ENCODE results near the gene TTC14. TPM values are rescaled to one million over a fixed set of nuclear protein-coding genes. Genes with fewer than 3 reads are reported as not detected.
"Not testable (repeated sequence)": the region's sequence is repeated elsewhere in the genome, so short reads cannot be mapped to it uniquely, and the experiment has no call there.

Gene TTC14
- total and polyA plus RNA-seq, 2 of the 13 experiments (the other 11 are each of a cell fraction or from before 2014, with no cell fraction given) = 28.1 to 35.9 TPM

DNA sequence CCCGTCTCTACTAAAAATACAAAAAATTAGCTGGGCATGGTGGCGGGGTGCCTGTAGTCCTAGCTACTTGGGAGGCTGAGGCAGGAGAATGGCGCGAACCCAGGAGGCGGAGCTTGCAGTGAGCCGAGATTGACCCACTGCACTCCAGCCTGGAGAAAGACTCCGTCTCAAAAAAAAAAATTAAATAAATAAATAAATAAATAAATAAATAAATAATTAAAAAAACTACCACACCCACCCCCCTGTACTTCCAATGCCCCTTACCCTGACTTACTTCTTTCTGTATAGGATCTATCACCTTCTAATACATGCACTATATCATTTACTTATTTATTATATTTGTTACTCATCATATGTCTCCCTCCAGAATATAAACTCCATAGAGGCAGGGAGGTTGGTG lies 8.3 kb upstream of the TTC14 start:
- DNase-seq (ENCODE audit: low spot score); H3K9ac ChIP-seq (ENCODE audit: insufficient read depth, low read depth, low read length); BruUV-seq (replicated peaks); H3K9me3 ChIP-seq (ENCODE audit: low read length); H3K79me2 ChIP-seq (ENCODE audit: insufficient read depth, low read length); H3K36me3 ChIP-seq (replicated peaks in 1 of 2; ENCODE audit: control insufficient read depth in 1 of 2, insufficient read depth in 2 of 2, low read length in 2 of 2); CTCF ChIA-PET (ENCODE audit: low intra/inter-chr PET ratio, low total read pairs); H3K4me2 ChIP-seq (ENCODE audit: low read depth, low read length); intact Hi-C loops (cut with micrococcal nuclease; ENCODE audit: unreplicated experiment); H3K4me1 ChIP-seq (ENCODE audit: insufficient read depth, low read length); H3K4me3 ChIP-seq (replicated peaks in 1 of 3; ENCODE audit: insufficient read depth in 1 of 3, low read depth in 2 of 3, low read length in 3 of 3); H3K27ac ChIP-seq (ENCODE audit: extremely low read length, insufficient read depth, low read length); H2AFZ ChIP-seq (ENCODE audit: low read length); H3K27me3 ChIP-seq (ENCODE audit: control insufficient read depth in 1 of 2, insufficient read depth in 2 of 2, low read length in 2 of 2); H4K20me1 ChIP-seq (ENCODE audit: insufficient read depth, low read length); POLR2A ChIA-PET; ATAC-seq; FAIRE-seq: not testable (repeated sequence)
- WGBS (ENCODE audit: low lambda C conversion rate) = 63% methylated on average over 7 of the region's 7 CpGs
- in situ Hi-C loops (cut with HindIII; ENCODE audit: extremely low pct_ligation_motif_present, low pct_unique_long_range_greater_than_20kb) = loop anchor here (10.0 to 25.0 kb wide), 2 partner anchors 669 to 781 kb away; no protein-coding TSS in a partner anchor

DNA sequence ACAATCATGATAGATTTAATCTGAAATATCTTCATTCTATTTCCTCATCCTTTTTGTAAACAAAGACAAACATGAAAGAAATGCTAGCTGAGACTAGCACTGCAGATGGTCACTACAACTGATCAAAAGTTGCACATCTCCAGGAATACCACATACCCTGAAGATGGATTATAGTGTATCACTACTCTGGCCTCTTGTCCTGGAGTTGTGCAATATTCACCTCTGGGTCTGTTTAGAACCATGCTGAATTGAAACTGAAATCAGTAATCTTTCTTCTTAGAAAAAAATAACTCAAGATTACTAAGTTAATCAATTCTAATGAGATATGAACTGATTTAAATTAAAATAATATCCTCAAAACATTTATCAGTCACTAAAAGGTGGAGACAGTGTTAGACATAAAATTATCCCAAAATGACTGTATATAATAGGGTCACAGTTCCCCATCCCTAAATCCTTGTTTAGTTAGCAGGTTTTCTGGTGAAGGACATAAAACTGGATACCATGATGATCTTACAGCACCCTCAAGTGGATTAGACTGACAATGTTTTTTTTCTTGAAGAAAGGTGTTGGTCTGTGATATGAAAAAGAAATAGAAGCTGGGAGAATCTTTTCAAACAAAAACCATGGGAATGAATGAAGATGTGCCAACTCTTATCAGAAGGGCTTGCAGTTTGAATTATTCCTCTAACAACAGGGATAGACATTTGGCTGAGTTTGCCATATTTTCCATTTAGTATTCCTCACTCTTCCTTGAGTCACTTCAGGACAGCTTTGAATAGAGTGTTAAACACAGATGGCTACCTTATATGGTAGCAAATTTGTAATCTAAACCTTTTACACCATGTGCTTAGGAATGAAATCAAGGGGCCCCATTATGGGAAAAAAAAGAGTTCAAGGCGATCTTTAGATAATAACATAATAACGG lies 7.1 kb upstream of the TTC14 start:
- H3K27ac ChIP-seq (ENCODE audit: extremely low read length, insufficient read depth, low read length) = no peak overlapping the region
- no TSS peak for BruUV-seq (replicated peaks)
- H3K9ac ChIP-seq (ENCODE audit: insufficient read depth, low read depth, low read length) = no peak overlapping the region
- TF ChIP-seq, protein P1, sequence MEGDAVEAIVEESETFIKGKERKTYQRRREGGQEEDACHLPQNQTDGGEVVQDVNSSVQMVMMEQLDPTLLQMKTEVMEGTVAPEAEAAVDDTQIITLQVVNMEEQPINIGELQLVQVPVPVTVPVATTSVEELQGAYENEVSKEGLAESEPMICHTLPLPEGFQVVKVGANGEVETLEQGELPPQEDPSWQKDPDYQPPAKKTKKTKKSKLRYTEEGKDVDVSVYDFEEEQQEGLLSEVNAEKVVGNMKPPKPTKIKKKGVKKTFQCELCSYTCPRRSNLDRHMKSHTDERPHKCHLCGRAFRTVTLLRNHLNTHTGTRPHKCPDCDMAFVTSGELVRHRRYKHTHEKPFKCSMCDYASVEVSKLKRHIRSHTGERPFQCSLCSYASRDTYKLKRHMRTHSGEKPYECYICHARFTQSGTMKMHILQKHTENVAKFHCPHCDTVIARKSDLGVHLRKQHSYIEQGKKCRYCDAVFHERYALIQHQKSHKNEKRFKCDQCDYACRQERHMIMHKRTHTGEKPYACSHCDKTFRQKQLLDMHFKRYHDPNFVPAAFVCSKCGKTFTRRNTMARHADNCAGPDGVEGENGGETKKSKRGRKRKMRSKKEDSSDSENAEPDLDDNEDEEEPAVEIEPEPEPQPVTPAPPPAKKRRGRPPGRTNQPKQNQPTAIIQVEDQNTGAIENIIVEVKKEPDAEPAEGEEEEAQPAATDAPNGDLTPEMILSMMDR (CRISPR knock-in tag; IDR thresholded peaks at IDR 0.05) = peak; percentile 59
- no peak for TF ChIP-seq ZFP62 (CRISPR knock-in tag; IDR thresholded peaks at IDR 0.05)
- 0 out of 2 replicates have a peak, but pooled peaks have one; percentile 4 for TF ChIP-seq SMC3 (IDR thresholded peaks at IDR 0.05; ENCODE audit: low read length)
- TF ChIP-seq KAT2B (IDR thresholded peaks at IDR 0.05; ENCODE audit: borderline replicate concordance, low read depth, low read length) = no peak
- TF ChIP-seq STAG1 (CRISPR knock-in tag; IDR thresholded peaks at IDR 0.05) = peak; percentile 67
- TF ChIP-seq CEBPB (IDR thresholded peaks at IDR 0.05; ENCODE audit: borderline replicate concordance, low read depth, low read length) = peak; percentile 23; the same call in 1 of the 2 replicates
- intact Hi-C loops (cut with micrococcal nuclease; ENCODE audit: unreplicated experiment) = loop anchor here (1.0 kb wide), 1 partner anchor 784 kb away; no protein-coding TSS in a partner anchor
- no peaks in the 10 kb centered on the region for H3K4me1 ChIP-seq (ENCODE audit: insufficient read depth, low read length)
- no peak overlapping the region for H3K4me2 ChIP-seq (ENCODE audit: low read depth, low read length)
- H3K36me3 ChIP-seq (replicated peaks in 1 of 2; ENCODE audit: control insufficient read depth in 1 of 2, insufficient read depth in 2 of 2, low read length in 2 of 2) = no peaks in the 10 kb centered on the region
- H3K27me3 ChIP-seq (ENCODE audit: control insufficient read depth in 1 of 2, insufficient read depth in 2 of 2, low read length in 2 of 2) = no peaks in the 10 kb centered on the region; a peak in 1 of 5 replicates
- DNase-seq (ENCODE audit: low spot score) (peak; percentile 13), FAIRE-seq (no peak), ATAC-seq (0 out of 3 replicates have a peak, but pooled peaks have one; percentile 29)
- H2AFZ ChIP-seq (ENCODE audit: low read length) = no peak overlapping the region
- WGBS (ENCODE audit: low lambda C conversion rate) = 0% methylated on average over 2 of the region's 2 CpGs
- CTCF ChIA-PET (ENCODE audit: low intra/inter-chr PET ratio, low total read pairs) = interaction anchor here (1.6 kb wide), 1 partner anchor 666 kb away, joined by 7 read pairs; no protein-coding TSS in a partner anchor
- in situ Hi-C loops (cut with HindIII; ENCODE audit: extremely low pct_ligation_motif_present, low pct_unique_long_range_greater_than_20kb) = loop anchor here (10.0 to 25.0 kb wide), 2 partner anchors 670 to 783 kb away; no protein-coding TSS in a partner anchor
- no peaks in the 10 kb centered on the region for H3K79me2 ChIP-seq (ENCODE audit: insufficient read depth, low read length)
- POLR2A ChIA-PET = no interaction called here
- no peaks in the 10 kb centered on the region for H4K20me1 ChIP-seq (ENCODE audit: insufficient read depth, low read length)
- no peaks in the 10 kb centered on the region for H3K9me3 ChIP-seq (ENCODE audit: low read length)
- no peak overlapping the region for H3K4me3 ChIP-seq (replicated peaks in 1 of 3; ENCODE audit: insufficient read depth in 1 of 3, low read depth in 2 of 3, low read length in 3 of 3)

Data from HepG2 (cell line).